ENCODE data around the gene DPY19L1. TPM values are rescaled to one million over a fixed set of nuclear protein-coding genes. Genes with fewer than 3 reads are reported as not detected.
"Not testable (repeated sequence)": the region's sequence is repeated elsewhere in the genome, so short reads cannot be mapped to it uniquely, and the experiment has no call there.

The DPY19L1 gene
- 10 to 100 TPM; 18.4 to 36.9 (median 21.5) TPM for polyA plus RNA-seq (ENCODE audit: insufficient read length in 10 of 10)
- long read RNA-seq, donor 1, full-length matches to known transcripts: 1 of 1 reads
- long read RNA-seq, donor 1, partial matches to known transcripts: 0 of 1 reads
- long read RNA-seq, donor 1, other reads (novel, unspliced or antisense): 0 of 1 reads
- long read RNA-seq, donor 2, full-length matches to known transcripts: 1 of 1 reads
- long read RNA-seq, donor 2, partial matches to known transcripts: 0 of 1 reads
- long read RNA-seq, donor 2, other reads (novel, unspliced or antisense): 0 of 1 reads
- long read RNA-seq, donor 3: 0 reads
- long read RNA-seq, donor 4: 0 reads
- long read RNA-seq, donor 5: 0 reads
- long read RNA-seq, donor 6, full-length matches to known transcripts: 1 of 1 reads
- long read RNA-seq, donor 6, partial matches to known transcripts: 0 of 1 reads
- long read RNA-seq, donor 6, other reads (novel, unspliced or antisense): 0 of 1 reads
- long read RNA-seq, donor 7, full-length matches to known transcripts: 2 of 2 reads
- long read RNA-seq, donor 7, partial matches to known transcripts: 0 of 2 reads
- long read RNA-seq, donor 7, other reads (novel, unspliced or antisense): 0 of 2 reads
- long read RNA-seq, donor 8, full-length matches to known transcripts: 3 of 3 reads
- long read RNA-seq, donor 8, partial matches to known transcripts: 0 of 3 reads
- long read RNA-seq, donor 8, other reads (novel, unspliced or antisense): 0 of 3 reads
- long read RNA-seq, donor 9: 0 reads

GRCh38 chr7:35037211-35037525, at the start of gene DPY19L1:
TSS of gene DPY19L1 (minus strand) at chr7:35037485. CDS start at chr7:35037394, 91 bp downstream.
- no peak for DNase-seq

DNA sequence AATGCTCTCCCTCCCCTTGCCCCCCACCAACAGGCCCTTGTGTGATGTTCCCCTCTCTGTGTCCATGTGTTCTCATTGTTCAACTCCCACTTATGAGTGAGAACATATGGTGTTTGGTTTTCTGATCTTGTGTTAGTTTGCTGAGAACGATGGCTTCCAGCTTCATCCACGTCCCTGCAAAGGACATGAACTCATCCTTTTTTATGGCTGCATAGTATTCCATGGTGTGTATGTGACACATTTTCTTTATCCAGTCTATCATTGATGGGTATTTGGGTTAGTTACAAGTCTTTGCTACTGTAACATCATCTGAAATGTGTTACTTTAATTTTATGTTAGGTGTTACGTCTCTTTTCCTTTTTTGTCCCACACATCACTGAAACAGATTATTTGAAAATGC, 42.2 kb upstream of the DPY19L1 start:
- not testable (repeated sequence) for DNase-seq

- not testable (repeated sequence) for DNase-seq
Observed at GRCh38 chr7:35074008-35074407, 36.7 kb upstream of the DPY19L1 start.

DNA sequence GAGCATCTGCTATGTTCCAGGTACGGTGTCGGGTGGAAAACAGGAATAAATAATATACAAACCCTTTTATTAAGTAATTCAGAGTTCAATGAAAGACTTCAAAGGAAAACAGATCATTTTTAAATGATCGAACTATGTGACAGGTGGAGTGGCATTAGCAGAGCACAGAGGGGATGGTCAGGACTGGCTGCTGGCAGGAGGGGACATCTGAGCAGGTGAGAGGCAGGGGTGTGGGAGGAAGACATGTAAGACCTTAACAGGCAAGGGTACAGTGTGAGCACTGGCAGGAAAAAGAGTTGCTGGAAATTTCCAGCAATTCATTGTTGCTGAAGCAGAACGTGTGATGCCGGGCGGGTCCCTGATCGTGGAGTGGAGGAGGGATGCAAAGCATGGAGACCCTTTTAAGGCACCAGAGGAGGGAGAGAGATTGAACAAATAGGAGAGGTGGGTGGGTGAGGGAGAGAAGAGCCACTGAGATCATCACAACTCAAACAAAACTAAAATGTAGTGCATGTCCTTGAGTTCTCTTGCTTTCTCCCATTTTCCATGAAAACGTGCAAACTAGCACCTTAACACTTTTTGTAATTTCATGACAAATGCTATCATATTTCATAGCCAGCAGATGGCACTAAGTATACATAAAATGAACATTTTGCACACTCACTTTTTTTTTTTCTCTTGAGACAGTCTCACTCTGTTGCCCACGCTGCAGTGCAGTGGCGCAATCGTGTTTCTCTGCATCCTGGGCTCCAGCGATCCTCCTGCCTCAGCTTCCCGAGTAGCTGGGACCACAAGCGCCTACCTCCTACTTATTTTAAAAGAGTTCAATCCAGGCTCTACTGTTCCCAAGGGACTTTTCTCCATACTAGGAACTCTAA, 35.9 kb upstream of the DPY19L1 start:
- DNase-seq: peak in 1 of 3 donors; percentile 20

- peak in 1 of 3 donors; percentile 4 for DNase-seq
Observed at GRCh38 chr7:35069084-35069483, 31.8 kb upstream of the DPY19L1 start.

GRCh38 chr7:35065382-35065781, 28.1 kb upstream of the DPY19L1 start:
- not testable (repeated sequence) for DNase-seq

GRCh38 chr7:35058571-35058970, 21.3 kb upstream of the DPY19L1 start:
- DNase-seq: not testable (repeated sequence)

DNA sequence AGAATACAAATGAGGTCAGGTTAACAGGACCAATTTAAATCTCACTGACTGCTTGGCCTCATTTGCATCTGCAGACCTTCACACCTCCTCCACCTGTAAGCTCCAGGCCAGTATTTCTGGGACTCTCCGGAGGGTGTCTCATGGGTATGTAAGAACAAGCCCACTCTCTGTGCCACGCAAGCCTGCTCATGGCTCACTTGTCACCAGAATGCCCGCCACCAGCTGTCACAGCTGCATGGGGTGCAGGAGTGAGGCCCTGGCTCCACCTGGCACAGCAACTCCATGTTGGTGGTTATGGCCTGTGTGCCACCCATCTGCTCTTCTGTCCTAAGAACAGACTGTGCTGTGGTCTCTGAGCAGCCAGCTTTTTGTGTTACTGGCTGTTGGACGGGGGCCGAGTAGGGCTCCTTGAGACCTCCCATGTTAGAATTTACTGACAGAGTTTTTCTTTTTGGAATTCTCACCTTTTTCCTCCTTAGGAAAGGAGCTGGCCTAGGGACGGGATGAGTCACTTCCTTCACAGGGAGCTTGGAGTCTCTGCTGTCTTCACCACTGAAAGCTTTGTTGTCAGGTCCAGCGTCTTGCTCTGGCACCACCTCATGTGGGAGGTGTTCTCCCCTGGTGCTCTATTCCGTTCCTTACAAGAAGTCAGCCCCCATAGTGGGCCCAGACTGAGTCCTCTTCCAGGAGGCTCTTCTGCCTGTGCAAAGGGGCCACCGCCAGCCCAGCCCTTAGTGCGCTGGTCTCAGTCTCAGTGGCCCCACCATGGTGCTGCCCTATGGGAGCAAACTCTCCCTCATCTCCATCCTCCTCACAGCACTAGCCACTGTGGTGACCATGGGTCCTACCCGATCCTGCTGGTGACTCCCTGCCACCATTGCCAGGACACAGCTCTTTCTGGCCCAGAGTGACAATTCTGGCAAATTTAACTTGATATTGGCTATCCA, 20.5 kb upstream of the DPY19L1 start:
- DNase-seq: not testable (repeated sequence)

- not testable (repeated sequence) for DNase-seq
Observed at GRCh38 chr7:35055733-35056132, 18.4 kb upstream of the DPY19L1 start.

DNA sequence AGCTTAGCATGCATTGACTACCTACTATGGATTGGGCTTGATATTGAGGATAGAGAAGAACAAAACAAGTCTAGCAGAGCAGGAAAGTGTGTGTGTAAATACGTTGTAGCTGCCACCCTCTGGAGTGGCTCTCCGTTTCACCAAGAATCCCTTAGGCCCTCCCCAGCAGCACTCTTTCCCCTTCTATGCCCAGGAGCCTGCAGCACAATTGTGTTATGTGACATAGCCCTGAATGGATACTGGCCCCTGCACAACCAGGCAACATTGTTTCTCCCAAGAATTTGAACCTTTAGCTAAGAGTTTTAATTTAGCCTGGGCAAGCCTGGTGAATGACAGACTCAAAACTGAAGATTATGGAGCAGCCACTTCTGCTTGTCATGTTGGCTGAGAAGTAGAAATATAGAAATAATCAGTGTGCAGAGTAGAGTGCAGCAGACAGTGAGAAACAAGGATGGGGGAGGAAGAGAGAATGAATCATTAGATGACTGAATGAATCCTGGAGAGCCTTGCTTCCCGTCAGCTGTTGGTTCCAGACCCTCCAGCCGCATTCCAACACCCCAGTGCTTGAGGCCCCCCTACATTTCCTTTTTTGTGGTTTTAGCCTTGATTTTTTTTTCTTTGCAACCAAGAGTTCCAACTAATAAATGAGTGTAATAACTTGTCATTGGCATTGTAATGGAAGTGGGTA, 16.3 kb upstream of the DPY19L1 start:
- DNase-seq: not testable (repeated sequence)

GRCh38 chr7:35048390-35048789, 11.1 kb upstream of the DPY19L1 start:
- DNase-seq: not testable (repeated sequence)

DNA sequence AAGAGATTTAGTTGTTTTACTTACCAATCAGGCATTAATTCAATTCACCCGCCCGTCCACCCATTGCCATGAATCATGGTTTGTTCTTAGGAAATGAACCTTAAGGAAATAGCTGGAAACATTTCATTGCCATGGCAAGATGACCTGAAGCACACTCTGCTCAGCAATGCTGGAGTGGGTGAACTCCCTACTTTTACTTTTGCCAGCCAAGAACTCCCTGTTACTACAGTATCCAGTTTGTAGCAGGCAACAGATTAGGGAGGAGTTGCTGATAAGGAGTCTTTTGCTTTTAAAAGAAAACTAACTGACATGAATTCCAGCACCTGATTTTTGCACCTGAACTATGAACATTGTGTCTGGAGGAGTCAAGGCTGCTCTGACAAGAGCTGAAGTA, 10.6 kb upstream of the DPY19L1 start:
- DNase-seq: not testable (repeated sequence)

DNA sequence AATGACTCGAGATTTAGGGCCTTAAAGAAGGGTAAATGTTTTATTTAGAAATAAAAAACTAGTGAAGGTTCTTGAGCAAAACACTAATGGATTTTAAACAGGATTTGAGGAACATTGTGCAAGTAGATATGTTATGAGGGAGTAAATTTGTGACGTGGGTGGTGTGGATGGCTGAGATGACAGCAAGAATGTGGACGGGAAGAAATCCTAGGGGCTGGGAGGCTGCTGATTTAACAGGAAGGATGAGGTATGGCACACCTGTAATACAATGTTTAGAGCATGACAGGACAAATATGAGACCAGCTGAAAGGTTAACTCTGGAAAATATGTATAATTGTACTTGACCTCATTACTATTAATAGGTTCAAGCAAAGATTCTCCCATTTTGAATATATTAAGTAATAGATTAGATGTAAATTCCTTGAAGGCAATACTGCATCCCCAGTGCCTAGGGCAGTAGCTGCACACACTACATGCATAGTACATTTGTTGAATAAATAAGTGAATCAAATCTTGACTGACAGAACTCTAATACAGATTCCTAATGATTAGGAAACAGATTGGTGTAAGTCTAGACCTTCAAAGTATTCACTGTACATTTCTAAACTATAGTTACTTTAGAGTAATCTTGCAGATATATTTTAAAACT, 10.1 kb upstream of the DPY19L1 start:
- not testable (repeated sequence) for DNase-seq

DNA sequence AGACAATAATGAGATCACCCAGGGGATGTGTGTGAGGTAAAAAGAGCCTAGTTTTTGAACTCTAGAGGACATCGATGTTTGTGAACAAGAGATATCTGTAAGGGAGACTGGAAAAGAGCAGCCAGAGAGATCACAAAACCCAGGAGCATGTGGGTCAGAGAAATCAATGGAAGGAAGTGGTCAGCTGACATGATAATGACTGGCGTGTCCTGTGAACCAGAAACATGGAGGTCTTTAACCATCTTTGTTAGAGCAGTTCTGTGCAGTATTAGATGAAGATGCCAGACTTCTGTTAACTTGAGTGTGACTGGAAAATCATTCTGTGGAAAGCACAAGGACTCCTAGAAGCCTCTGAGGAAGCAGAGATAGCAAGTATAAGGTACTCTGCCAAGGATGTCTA, 6.0 kb upstream of the DPY19L1 start:
- not testable (repeated sequence) for DNase-seq

DNA sequence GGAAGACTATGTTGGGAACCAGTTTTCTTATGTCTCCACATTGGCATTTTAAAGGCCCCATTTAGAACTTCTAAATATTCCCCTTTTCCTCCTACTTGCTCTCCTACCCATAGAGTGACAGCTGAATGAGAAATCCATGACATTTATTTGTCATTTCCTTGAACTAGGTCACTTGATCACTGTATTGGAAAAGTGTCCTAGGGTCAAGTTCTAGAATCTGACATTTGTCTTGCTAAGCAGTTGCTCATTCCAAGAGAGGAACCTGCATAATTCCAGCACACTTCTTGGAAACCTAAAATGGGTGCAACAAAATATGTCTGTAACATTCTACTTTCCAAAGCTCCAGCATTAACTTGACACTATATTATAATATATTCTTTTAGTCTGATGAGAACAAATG, 3.6 kb upstream of the DPY19L1 start:
- DNase-seq: no peak

DNA sequence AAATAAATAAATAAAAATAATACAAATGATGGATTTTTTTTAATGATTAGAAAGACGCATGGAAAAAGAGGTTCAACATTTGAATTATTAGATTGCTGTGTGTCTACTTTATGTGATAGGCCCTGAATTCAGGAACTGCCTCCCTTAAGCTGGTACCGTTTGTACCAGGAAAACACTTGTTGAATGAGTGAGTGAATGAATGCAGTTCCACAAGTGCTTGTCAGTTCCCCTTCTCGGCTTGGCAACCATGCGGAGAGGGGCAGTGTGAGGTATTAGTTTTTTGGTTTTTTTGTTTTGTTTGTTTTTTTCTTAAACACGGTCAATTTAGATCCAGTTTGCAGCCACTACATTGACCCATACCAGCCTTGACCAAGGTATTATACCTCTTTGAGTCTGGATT, 2.1 kb upstream of the DPY19L1 start:
- DNase-seq: no peak

DNA sequence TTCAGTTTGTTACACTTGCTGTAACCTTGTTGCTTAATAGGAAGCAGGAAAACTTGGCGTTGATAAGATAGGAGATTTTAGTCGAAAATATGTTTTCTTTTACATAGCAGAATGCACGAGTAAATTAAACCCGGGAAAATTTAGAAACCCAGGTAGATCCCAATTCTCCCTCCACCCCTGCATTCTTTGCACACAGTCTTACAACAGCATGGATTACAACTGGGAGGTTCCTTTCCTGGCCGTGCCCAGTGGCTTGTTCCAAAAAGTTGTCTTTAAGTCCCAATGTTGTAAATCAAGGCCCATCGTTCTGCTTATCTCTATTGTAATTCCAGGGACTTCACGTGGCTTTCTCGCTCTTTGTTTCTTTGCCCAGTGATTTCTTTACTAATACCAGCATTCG, 1.1 kb upstream of the DPY19L1 start:
- DNase-seq: no peak

DNA sequence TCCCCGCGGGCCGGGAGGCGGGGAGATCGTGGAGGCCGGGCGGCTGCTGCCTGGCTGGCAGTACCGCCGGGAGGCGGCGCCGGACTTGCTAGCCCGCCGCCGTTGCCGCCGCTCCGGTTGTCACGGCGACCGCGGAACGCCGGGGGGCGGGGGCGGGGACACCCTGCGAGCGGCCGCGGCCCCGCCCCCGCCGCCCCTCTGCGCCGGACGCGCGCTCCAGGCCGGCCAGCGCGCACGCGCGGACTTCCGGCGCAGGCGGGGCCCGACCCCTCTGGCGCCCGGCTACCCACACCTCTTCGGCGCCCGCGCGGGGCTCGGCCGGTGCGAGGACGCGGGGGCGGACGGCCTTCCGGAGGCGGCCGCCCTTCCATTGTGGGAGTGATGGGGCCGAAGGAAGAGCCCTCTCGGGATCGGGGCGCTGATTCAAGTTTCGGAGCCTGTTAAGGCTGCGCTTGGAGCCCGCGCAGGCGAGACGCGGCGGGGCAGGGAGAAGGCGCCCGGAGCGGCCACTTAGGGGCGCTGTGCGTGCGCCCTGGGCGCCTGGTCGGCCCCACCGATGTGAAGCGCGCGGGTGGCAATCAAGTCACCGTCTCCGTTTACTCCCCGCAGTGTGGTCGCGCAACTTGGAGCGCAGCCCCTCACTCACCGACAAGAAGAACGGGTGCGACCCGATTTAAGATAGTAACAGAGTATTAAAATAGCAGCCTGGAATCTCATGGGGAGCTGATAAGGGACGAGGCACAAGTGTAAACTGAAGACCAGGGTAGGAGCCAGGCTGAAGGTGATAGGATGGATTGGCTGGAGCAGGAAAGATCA, 449 bp upstream of the DPY19L1 start:
- DNase-seq: peak; percentile 95 to 96 (median 96)

Measured in muscle of back (tissue), 13 donors.